HG02642 (cell line): ENCODE results near the gene VPS37D.
"Not testable (repeated sequence)": the region's sequence is repeated elsewhere in the genome, so short reads cannot be mapped to it uniquely, and the experiment has no call there.

Experiments used
- ATAC-seq: cut with Tn5 transposase; IDR thresholded peaks from one replicate; pipeline ENCODE4 v1.9.1; 2021; ENCODE audit warnings: mild to moderate bottlenecking; ENCODE audit not compliant: unreplicated experiment, poor library complexity

Gene VPS37D

GRCh38 chr7:73667344-73668102 lies at the start of gene VPS37D:
TSS of gene VPS37D (plus strand) at chr7:73667831. CDS start at chr7:73667959, 128 bp downstream.
- peak; percentile 92 for ATAC-seq

- no peak for ATAC-seq
These were observed 49.1 kb upstream of the VPS37D start for GRCh38 chr7:73618538-73618937.

- not testable (repeated sequence) for ATAC-seq
These were observed 48.2 kb upstream of the VPS37D start for GRCh38 chr7:73619394-73619793.

- no peak for ATAC-seq
These were observed 46.2 kb upstream of the VPS37D start for GRCh38 chr7:73621168-73622063.

GRCh38 chr7:73622527-73622908 lies 45.1 kb upstream of the VPS37D start:
- no peak for ATAC-seq

GRCh38 chr7:73622909-73623797 lies 44.5 kb upstream of the VPS37D start:
- no peak for ATAC-seq

- no peak for ATAC-seq
These were observed 43.6 kb upstream of the VPS37D start, which contains the start of gene MLXIPL for GRCh38 chr7:73623798-73624668. TSS of gene MLXIPL (minus strand) at chr7:73624522. CDS start at chr7:73624492, 30 bp downstream.

GRCh38 chr7:73624669-73625001 lies 43.0 kb upstream of the VPS37D start:
- ATAC-seq: no peak

- ATAC-seq: no peak
These were observed 42.4 kb upstream of the VPS37D start for GRCh38 chr7:73625276-73625675.

GRCh38 chr7:73626814-73627213 lies 40.8 kb upstream of the VPS37D start:
- no peak for ATAC-seq

- ATAC-seq: no peak
These were observed 39.1 kb upstream of the VPS37D start for GRCh38 chr7:73628504-73628903.

- no peak for ATAC-seq
These were observed 36.1 kb upstream of the VPS37D start for GRCh38 chr7:73631558-73631957.

- no peak for ATAC-seq
These were observed 34.3 kb upstream of the VPS37D start for GRCh38 chr7:73633323-73633722.

GRCh38 chr7:73633844-73634243 lies 33.8 kb upstream of the VPS37D start:
- no peak for ATAC-seq

GRCh38 chr7:73635428-73636200 lies 32.0 kb upstream of the VPS37D start:
- ATAC-seq: no peak

- ATAC-seq: no peak
These were observed 28.7 kb upstream of the VPS37D start for GRCh38 chr7:73638911-73639310.

- ATAC-seq: no peak
These were observed 24.8 kb upstream of the VPS37D start for GRCh38 chr7:73642834-73643233.

- no peak for ATAC-seq
These were observed 22.8 kb upstream of the VPS37D start for GRCh38 chr7:73644688-73645286.
